ENCODE results near the gene LCT.

Gene LCT

DNA sequence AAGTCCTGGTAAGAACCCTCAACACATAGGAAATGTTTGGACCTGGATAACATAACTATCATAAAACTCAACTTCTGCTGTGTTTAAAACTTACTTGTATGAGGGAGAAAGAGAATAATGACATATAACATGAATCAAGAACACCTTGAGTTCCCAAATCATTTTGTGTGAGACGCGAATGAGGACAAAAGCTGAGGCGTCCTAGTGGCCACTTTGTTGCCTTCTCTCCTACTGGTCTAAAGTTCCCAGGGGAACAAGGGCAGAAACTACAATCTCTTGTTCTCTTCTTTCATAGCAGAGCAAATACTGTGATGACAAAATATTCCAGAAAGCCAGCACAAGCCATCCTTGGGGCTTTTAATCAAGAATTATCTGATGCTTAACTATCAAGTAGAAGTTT is 8.3 kb upstream of the LCT start:
- TF ChIP-seq, protein P1, sequence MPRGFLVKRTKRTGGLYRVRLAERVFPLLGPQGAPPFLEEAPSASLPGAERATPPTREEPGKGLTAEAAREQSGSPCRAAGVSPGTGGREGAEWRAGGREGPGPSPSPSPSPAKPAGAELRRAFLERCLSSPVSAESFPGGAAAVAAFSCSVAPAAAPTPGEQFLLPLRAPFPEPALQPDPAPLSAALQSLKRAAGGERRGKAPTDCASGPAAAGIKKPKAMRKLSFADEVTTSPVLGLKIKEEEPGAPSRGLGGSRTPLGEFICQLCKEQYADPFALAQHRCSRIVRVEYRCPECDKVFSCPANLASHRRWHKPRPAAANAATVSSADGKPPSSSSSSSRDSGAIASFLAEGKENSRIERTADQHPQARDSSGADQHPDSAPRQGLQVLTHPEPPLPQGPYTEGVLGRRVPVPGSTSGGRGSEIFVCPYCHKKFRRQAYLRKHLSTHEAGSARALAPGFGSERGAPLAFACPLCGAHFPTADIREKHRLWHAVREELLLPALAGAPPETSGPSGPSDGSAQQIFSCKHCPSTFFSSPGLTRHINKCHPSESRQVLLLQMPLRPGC (tag by site-specific recombination; IDR thresholded peaks at IDR 0.05), result no peak
- no peak for TF ChIP-seq ZNF146 (tag by site-specific recombination; IDR thresholded peaks at IDR 0.05)
- no peak for TF ChIP-seq ZNF335 (tag by site-specific recombination; conservative IDR thresholded peaks at IDR 0.05)
- no peak for TF ChIP-seq ZNF140 (tag by site-specific recombination; IDR thresholded peaks at IDR 0.05)
- no peak for TF ChIP-seq SETDB1 (IDR thresholded peaks at IDR 0.05; ENCODE audit: insufficient read length, low read length)
- Histone ChIP-seq H3K4me3 (ENCODE audit: low read depth, low read length) (no peak overlapping the region), H3K4me1 (ENCODE audit: control insufficient read depth, insufficient read depth, low read length) (no peaks in the 10 kb centered on the region), H3K36me3 (ENCODE audit: control insufficient read depth in 2 of 2, insufficient read depth in 1 of 2, low read length in 2 of 2) (peaks cover 63 to 94% of the 10 kb centered on the region in 2 experiments), H3K9me3 (ENCODE audit: control insufficient read depth, insufficient read depth, low read depth, low read length) (no peaks in the 10 kb centered on the region), H3K27ac (ENCODE audit: extremely low read depth, low read depth, low read length) (no peak overlapping the region)
- ChIA-PET POLR2A (no interaction called here), CTCF (interaction anchor here (0.5 to 0.7 kb wide), 3 partner anchors 80 to 555 kb away, joined by 3 read pairs; no protein-coding TSS in a partner anchor)

DNA sequence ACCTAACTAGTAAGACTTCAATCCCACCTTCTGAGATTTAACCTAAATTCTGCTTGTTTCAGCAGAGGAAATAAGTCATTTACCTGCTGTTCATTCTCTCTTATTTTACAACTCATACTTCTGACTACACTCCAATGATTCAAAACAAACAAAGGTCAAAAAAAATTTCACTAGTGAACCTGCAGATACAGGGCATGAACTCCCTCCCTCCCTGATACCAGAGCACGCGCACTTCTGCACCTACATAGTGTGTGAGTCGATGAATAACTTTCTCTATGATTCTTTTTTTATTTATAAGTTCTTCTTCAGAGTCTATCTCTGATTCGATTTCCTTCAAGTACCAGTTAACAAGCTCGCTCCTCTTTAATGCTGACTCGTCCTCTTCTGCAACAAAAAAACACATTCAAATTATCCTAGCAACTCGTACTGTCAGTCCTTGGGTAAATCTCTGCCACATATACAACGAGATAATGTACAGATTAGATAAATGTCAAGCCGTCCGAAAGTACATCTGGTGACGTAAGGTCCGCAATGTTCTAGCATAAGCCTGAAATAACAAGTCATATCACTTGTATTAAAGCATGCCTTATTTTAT is 7.4 kb upstream of the LCT start:
- H3K4me1 ChIP-seq (ENCODE audit: control insufficient read depth, insufficient read depth, low read length), result no peaks in the 10 kb centered on the region
- no peak overlapping the region for H3K27ac ChIP-seq (ENCODE audit: extremely low read depth, low read depth, low read length)
- no peak overlapping the region for H3K4me3 ChIP-seq (ENCODE audit: low read depth, low read length)
- no peak for TF ChIP-seq REPIN1 (tag by site-specific recombination; IDR thresholded peaks at IDR 0.05; ENCODE audit: low read depth)
- TF ChIP-seq, protein P2, sequence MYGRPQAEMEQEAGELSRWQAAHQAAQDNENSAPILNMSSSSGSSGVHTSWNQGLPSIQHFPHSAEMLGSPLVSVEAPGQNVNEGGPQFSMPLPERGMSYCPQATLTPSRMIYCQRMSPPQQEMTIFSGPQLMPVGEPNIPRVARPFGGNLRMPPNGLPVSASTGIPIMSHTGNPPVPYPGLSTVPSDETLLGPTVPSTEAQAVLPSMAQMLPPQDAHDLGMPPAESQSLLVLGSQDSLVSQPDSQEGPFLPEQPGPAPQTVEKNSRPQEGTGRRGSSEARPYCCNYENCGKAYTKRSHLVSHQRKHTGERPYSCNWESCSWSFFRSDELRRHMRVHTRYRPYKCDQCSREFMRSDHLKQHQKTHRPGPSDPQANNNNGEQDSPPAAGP (tag by site-specific recombination; IDR thresholded peaks at IDR 0.05), result no peak
- TF ChIP-seq ZNF529 (tag by site-specific recombination; IDR thresholded peaks at IDR 0.05; ENCODE audit: insufficient replicate concordance), result no peak
- ChIA-PET CTCF (interaction anchor here (0.5 to 0.7 kb wide), 2 partner anchors 22 to 245 kb away, joined by 3 to 4 read pairs; no protein-coding TSS in a partner anchor), POLR2A (no interaction called here)
- peaks cover 57 to 91% of the 10 kb centered on the region in 2 experiments for H3K36me3 ChIP-seq (ENCODE audit: control insufficient read depth in 2 of 2, insufficient read depth in 1 of 2, low read length in 2 of 2)
- no peaks in the 10 kb centered on the region for H3K9me3 ChIP-seq (ENCODE audit: control insufficient read depth, insufficient read depth, low read depth, low read length)

DNA sequence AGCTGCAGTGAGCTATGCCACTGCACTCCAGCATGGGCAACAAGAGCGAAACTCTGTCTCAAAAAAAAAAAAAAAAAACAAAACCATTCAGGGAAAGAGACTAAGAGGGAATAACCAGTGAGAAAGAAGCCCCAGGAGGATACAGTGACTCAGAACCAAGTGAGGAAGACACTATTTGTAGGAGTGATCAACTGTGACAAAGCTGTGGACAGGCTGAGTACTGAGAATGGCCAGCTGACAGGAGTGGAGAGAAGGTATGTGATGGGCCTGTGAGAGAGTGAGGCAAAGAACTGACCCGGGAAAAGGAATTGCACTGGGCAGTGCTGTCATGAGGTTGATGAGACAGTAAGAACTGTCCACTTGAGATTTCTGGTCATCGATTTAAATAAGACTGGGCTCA is 6.7 kb upstream of the LCT start:
- Histone ChIP-seq H3K27ac (ENCODE audit: extremely low read depth, low read depth, low read length) (no peak overlapping the region), H3K36me3 (ENCODE audit: control insufficient read depth in 2 of 2, insufficient read depth in 1 of 2, low read length in 2 of 2) (peaks cover 54 to 87% of the 10 kb centered on the region in 2 experiments), H3K4me1 (ENCODE audit: control insufficient read depth, insufficient read depth, low read length) (no peaks in the 10 kb centered on the region), H3K4me3 (ENCODE audit: low read depth, low read length) (no peak overlapping the region), H3K9me3 (ENCODE audit: control insufficient read depth, insufficient read depth, low read depth, low read length) (no peaks in the 10 kb centered on the region)
- CTCF ChIA-PET, result interaction anchor here (0.5 kb wide), 1 partner anchor 246 kb away, joined by 3 read pairs; no protein-coding TSS in a partner anchor
- POLR2A ChIA-PET, result interaction anchor here (0.7 kb wide), 2 partner anchors 60 to 380 kb away, joined by 3 to 4 read pairs; no protein-coding TSS in a partner anchor
- TF ChIP-seq ZNF549 (tag by site-specific recombination; IDR thresholded peaks at IDR 0.05) (no peak), ZNF341 (tag by site-specific recombination; IDR thresholded peaks at IDR 0.05; ENCODE audit: low read depth) (no peak), ZNF830 (tag by site-specific recombination; IDR thresholded peaks at IDR 0.05; ENCODE audit: low read depth) (no peak), ZNF529 (tag by site-specific recombination; IDR thresholded peaks at IDR 0.05; ENCODE audit: insufficient replicate concordance) (no peak), ZNF157 (tag by site-specific recombination; IDR thresholded peaks at IDR 0.05) (no peak), ZNF214 (tag by site-specific recombination; IDR thresholded peaks at IDR 0.05; ENCODE audit: borderline replicate concordance) (no peak), ZNF629 (tag by site-specific recombination; IDR thresholded peaks at IDR 0.05) (no peak), HOXC10 (CRISPR knock-in tag; IDR thresholded peaks at IDR 0.05) (no peak), ZNF248 (tag by site-specific recombination; IDR thresholded peaks at IDR 0.05) (no peak), ZBTB17 (tag by site-specific recombination; IDR thresholded peaks at IDR 0.05) (no peak), HOXA7 (CRISPR knock-in tag; IDR thresholded peaks at IDR 0.05; ENCODE audit: borderline replicate concordance) (no peak), ZNF843 (tag by site-specific recombination; IDR thresholded peaks at IDR 0.05) (no peak), WT1 (tag by site-specific recombination; IDR thresholded peaks at IDR 0.05) (no peak)
- TF ChIP-seq, protein P3, sequence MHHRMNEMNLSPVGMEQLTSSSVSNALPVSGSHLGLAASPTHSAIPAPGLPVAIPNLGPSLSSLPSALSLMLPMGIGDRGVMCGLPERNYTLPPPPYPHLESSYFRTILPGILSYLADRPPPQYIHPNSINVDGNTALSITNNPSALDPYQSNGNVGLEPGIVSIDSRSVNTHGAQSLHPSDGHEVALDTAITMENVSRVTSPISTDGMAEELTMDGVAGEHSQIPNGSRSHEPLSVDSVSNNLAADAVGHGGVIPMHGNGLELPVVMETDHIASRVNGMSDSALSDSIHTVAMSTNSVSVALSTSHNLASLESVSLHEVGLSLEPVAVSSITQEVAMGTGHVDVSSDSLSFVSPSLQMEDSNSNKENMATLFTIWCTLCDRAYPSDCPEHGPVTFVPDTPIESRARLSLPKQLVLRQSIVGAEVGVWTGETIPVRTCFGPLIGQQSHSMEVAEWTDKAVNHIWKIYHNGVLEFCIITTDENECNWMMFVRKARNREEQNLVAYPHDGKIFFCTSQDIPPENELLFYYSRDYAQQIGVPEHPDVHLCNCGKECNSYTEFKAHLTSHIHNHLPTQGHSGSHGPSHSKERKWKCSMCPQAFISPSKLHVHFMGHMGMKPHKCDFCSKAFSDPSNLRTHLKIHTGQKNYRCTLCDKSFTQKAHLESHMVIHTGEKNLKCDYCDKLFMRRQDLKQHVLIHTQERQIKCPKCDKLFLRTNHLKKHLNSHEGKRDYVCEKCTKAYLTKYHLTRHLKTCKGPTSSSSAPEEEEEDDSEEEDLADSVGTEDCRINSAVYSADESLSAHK (tag by site-specific recombination; IDR thresholded peaks at IDR 0.05), result no peak
- TF ChIP-seq, protein P4, sequence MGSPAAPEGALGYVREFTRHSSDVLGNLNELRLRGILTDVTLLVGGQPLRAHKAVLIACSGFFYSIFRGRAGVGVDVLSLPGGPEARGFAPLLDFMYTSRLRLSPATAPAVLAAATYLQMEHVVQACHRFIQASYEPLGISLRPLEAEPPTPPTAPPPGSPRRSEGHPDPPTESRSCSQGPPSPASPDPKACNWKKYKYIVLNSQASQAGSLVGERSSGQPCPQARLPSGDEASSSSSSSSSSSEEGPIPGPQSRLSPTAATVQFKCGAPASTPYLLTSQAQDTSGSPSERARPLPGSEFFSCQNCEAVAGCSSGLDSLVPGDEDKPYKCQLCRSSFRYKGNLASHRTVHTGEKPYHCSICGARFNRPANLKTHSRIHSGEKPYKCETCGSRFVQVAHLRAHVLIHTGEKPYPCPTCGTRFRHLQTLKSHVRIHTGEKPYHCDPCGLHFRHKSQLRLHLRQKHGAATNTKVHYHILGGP (tag by site-specific recombination; IDR thresholded peaks at IDR 0.05), result no peak
- TF ChIP-seq, protein P5, sequence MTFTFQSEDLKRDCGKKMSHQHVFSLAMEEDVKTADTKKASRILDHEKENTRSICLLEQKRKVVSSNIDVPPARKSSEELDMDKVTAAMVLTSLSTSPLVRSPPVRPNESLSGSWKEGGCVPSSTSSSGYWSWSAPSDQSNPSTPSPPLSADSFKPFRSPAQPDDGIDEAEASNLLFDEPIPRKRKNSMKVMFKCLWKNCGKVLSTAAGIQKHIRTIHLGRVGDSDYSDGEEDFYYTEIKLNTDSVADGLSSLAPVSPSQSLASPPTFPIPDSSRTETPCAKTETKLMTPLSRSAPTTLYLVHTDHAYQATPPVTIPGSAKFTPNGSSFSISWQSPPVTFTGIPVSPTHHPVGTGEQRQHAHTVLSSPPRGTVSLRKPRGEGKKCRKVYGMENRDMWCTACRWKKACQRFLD (tag by site-specific recombination; IDR thresholded peaks at IDR 0.05), result no peak
